D341Med (cell line): ENCODE results near the gene PCCA.
"Not testable (repeated sequence)": the region's sequence is repeated elsewhere in the genome, so short reads cannot be mapped to it uniquely, and the experiment has no call there.

Source experiments
- DNase-seq: peaks from one replicate; pipeline ENCODE4 v3.0.0; 2012; ENCODE audit warnings: low spot score

PCCA gene

GRCh38 chr13:100545684-100546061 is 456.8 kb downstream of the PCCA start:
- no peak for DNase-seq

GRCh38 chr13:100546713-100547405 is 458.0 kb downstream of the PCCA start:
- no peak for DNase-seq

DNA sequence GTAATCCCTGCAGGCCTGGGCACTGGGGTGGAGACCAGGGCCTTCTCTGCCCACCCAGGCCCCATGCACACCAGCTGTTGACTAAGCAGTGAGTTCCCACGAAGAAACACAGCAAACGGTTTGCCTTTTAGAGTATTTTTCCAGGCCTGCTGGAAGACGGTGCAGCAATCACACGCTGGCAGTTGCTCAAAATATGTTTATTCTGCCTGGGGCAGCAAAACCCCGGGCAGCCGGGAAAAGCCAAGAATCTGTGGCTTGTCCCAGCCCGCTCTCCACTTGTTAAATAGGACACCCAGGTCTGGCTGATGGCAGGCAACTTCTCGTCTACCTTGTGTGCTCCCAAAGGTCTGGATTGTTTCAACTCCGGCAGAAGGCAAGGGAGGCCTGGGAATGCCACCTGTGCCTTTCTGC is 458.9 kb downstream of the PCCA start:
- no peak for DNase-seq

- DNase-seq: no peak
Observed at GRCh38 chr13:100549316-100549715, 460.4 kb downstream of the PCCA start.

GRCh38 chr13:100552755-100553154 is 463.9 kb downstream of the PCCA start:
- no peak for DNase-seq

DNA sequence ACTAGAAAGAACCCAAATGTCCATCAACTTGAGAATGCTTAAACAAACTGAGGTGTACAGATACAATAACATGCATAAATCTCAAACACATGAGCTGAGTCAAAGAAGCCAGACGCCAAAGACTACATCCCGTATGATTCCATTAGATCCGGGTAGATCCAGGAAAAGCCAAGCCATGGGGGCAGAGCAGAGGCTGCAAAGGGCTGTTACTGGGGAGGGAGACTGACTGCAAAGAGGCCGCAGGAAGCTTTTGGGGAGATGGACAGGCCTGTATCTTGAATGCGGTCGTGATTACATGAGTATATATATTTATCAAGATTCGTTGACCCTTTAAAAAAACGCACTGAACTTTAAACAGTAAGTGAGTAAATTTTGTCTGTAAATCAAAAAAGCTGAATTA is 471.0 kb downstream of the PCCA start:
- no peak for DNase-seq

GRCh38 chr13:100560498-100561157 is 471.7 kb downstream of the PCCA start:
- DNase-seq: no peak

GRCh38 chr13:100561158-100561499 is 472.2 kb downstream of the PCCA start:
- no peak for DNase-seq

DNA sequence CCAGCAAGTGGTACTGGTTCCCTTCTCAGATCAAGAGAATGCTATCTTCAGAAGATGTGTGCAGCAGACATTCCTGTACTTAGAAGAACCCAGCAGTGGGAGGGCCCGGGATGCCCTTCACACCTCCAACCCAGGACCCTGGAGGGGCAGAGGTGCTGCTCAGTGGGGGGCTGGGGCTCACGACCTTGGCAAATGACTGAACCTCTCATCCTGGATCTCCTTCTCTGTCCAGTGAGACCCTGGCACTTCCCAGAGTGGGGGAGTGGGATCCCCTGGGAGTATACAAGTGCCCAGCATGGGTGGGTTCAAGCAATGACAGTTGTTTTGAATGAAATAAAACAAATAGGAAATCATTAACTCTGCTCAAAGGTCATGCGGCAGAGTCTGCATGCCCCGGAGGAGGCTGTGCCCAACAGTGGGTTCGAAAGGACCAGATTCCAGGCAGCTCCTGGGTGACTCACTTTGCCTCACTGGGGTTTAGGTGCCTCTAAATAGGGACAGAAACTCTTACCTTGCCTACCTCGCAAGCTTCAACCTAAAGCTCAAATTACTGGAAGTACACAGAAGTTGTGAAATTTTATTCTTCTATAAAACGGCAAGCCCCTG is 472.8 kb downstream of the PCCA start:
- no peak for DNase-seq

- DNase-seq: no peak
Observed at GRCh38 chr13:100563779-100564178, 474.9 kb downstream of the PCCA start.

- no peak for DNase-seq
Observed at GRCh38 chr13:100564444-100565223, 475.7 kb downstream of the PCCA start.

DNA sequence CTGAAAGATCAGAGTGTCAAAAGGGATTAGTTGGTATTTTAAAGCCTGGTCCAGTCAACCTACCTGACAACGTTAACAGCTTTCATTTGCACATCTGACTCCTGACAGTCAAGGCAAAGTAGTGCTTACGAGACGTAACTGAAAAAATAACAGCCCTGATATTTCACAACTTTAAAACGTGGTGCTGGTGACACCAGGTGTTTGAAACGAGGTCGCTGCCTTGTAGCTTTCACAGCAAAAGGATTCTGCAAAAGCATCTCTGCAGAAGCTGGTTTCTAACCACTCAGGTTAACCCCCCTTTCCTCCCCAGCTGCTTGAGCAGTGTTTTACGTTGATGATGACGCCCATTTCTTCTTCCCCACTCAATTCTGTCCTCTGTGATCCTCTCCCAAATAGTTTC is 476.4 kb downstream of the PCCA start:
- DNase-seq: no peak

GRCh38 chr13:100566543-100566942 is 477.6 kb downstream of the PCCA start:
- DNase-seq: no peak

- peak; percentile 66 for DNase-seq
Observed at GRCh38 chr13:100573121-100573520, 484.2 kb downstream of the PCCA start.

DNA sequence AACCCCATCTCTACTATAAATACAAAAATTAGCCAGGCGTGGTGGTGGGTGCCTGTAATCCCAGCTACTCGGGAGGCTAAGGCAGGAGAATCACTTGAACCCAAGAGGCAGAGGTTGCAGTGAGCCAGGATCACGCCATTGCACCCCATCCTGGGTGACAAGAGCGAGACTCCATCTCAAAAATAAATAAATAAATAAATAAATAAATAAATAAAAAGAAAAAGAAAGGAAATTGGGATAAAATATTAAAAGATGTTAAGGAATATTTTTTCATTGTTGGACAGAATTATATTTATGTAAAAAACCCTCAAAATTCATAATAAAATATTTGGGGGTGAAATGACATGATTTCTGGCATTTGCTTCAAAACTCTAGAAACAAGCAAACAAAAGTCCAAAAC is 488.3 kb downstream of the PCCA start:
- DNase-seq: not testable (repeated sequence)
